SKM-1 treated with dmso at 0.1 percent for 144 hours (cell line): ENCODE measurements around the gene CIB4.

ENCODE experiments used
- DNase-seq: peaks from one replicate; lab custom pipeline; 2025; ENCODE audit not compliant: unreplicated experiment; lab: John Stamatoyannopoulos, UW

The CIB4 gene

GRCh38 chr2:26584191-26584590 lies 57.0 kb downstream of the CIB4 start:
- DNase-seq, result no peak

GRCh38 chr2:26583381-26583911 lies 57.7 kb downstream of the CIB4 start:
- DNase-seq, result no peak

GRCh38 chr2:26582890-26583289 lies 58.3 kb downstream of the CIB4 start:
- DNase-seq, result no peak

- DNase-seq, result no peak
Observed at GRCh38 chr2:26581991-26582842, 58.9 kb downstream of the CIB4 start.

GRCh38 chr2:26581266-26581990 lies 59.7 kb downstream of the CIB4 start:
- no peak for DNase-seq

GRCh38 chr2:26580751-26581150 lies 60.4 kb downstream of the CIB4 start:
- DNase-seq, result no peak

GRCh38 chr2:26580151-26580550 lies 61.0 kb downstream of the CIB4 start:
- DNase-seq, result no peak

GRCh38 chr2:26579723-26580040 lies 61.5 kb downstream of the CIB4 start:
- DNase-seq, result no peak

GRCh38 chr2:26579025-26579722 lies 62.0 kb downstream of the CIB4 start:
- no peak for DNase-seq

GRCh38 chr2:26578581-26578980 lies 62.6 kb downstream of the CIB4 start:
- no peak for DNase-seq

GRCh38 chr2:26578113-26578458 lies 63.1 kb downstream of the CIB4 start:
- DNase-seq, result no peak

- peak; percentile 47 for DNase-seq
Observed at GRCh38 chr2:26577442-26578112, 63.6 kb downstream of the CIB4 start.

- DNase-seq, result no peak
Observed at GRCh38 chr2:26576565-26577441, 64.4 kb downstream of the CIB4 start.

GRCh38 chr2:26575836-26576564 lies 65.2 kb downstream of the CIB4 start:
- no peak for DNase-seq

- no peak for DNase-seq
Observed at GRCh38 chr2:26574900-26575560, 66.1 kb downstream of the CIB4 start.

- no peak for DNase-seq
Observed at GRCh38 chr2:26574066-26574899, 66.9 kb downstream of the CIB4 start.

GRCh38 chr2:26573241-26573925 lies 67.8 kb downstream of the CIB4 start:
- no peak for DNase-seq

- no peak for DNase-seq
Observed at GRCh38 chr2:26572591-26572990, 68.6 kb downstream of the CIB4 start.
